Panc1 (cell line): Measurements from ENCODE around the gene RAPGEF3. TPM values are rescaled to one million over a fixed set of nuclear protein-coding genes. Genes with fewer than 3 reads are reported as not detected.

Experiments used
- ATAC-seq: fragments of 200-7000 bp; cut with Tn5 transposase; 2 replicates; pipeline ENCODE4 v1.9.1; 2020; ENCODE audit warnings: mild to moderate bottlenecking, moderate library complexity
- BruUV-seq: library from RNA; stranded (reverse); fragments of 400-500 nt; replicated peaks from 2 replicates; lab custom pipeline; 2021; lab: Mats Ljungman, UMichigan
- CTCF ChIA-PET: fragments of 300-600 bp; sonication (Branson Sonifier 250); formaldehyde crosslinking; loops from one replicate; lab custom pipeline; 2022; ENCODE audit warnings: antibody characterized with exemption; lab: Charles Lee
- POLR2A ChIA-PET: fragments of 300-600 bp; sonication (Branson Sonifier 250); formaldehyde crosslinking; loops from one replicate; lab custom pipeline; 2022; ENCODE audit warnings: antibody characterized with exemption; lab: Charles Lee
- DNase-seq: peaks from one replicate; pipeline ENCODE4 v3.0.0-alpha.2; 2010; ENCODE audit warnings: low read depth, low spot score
- H3K27ac ChIP-seq: 2 replicates; pipeline ENCODE4 v1.5.1; 2011; ENCODE audit warnings: mild to moderate bottlenecking, low read length, inconsistent platforms
- H3K27me3 ChIP-seq: fragments of 200-500 bp; sonication (Bioruptor generic); 2 replicates; pipeline ENCODE4 v1.6.0; 2014; ENCODE audit warnings: low read length, inconsistent platforms; ENCODE audit not compliant: control insufficient read depth, insufficient read depth
- H3K36me3 ChIP-seq: fragments of 200-500 bp; sonication (Bioruptor generic); 2 replicates; pipeline ENCODE4 v1.5.1; 2014; ENCODE audit warnings: inconsistent platforms, mild to moderate bottlenecking, low read length, moderate library complexity; ENCODE audit not compliant: control insufficient read depth, insufficient read depth
- H3K4me1 ChIP-seq: 2 replicates; pipeline ENCODE4 v1.5.1; 2011; ENCODE audit warnings: inconsistent platforms, mild to moderate bottlenecking, low read length, moderate library complexity; ENCODE audit not compliant: control insufficient read depth, insufficient read depth
- H3K4me3 ChIP-seq, 2 experiments: 2 replicates each; pipeline ENCODE4 v1.5.1; 2011 to 2012; ENCODE audit warnings: low read depth in 2 of 2, low read length in 2 of 2, mild to moderate bottlenecking in 2 of 2, inconsistent platforms in 1 of 2, moderate library complexity in 1 of 2
- H3K9me3 ChIP-seq: fragments of 200-500 bp; sonication (Bioruptor generic); 2 replicates; pipeline ENCODE4 v1.5.1; 2014; ENCODE audit warnings: low read depth, mild to moderate bottlenecking, inconsistent platforms, low read length, moderate library complexity; ENCODE audit not compliant: control insufficient read depth, insufficient read depth
- CTCF ChIP-seq: fragments of 450-650 bp; IDR thresholded peaks from 2 replicates; pipeline ENCODE4 v1.5.1; 2017; ENCODE audit warnings: mild to moderate bottlenecking
- POLR2AphosphoS5 ChIP-seq: IDR thresholded peaks from 2 replicates; pipeline ENCODE4 v1.6.1; 2012; ENCODE audit warnings: mild to moderate bottlenecking, low read depth, low read length, moderate library complexity
- REST ChIP-seq, 2 experiments: IDR thresholded peaks; 2 replicates each; pipeline ENCODE4 v1.6.1; 2011 to 2012; ENCODE audit warnings: low read depth in 2 of 2, control low read depth in 1 of 2, low read length in 1 of 2, mild to moderate bottlenecking in 1 of 2, moderate library complexity in 1 of 2; ENCODE audit not compliant: insufficient read depth in 1 of 2
- SIN3A ChIP-seq: IDR thresholded peaks from 2 replicates; pipeline ENCODE4 v1.6.1; 2012; ENCODE audit warnings: low read depth, mild to moderate bottlenecking, low read length, moderate library complexity, borderline replicate concordance; ENCODE audit not compliant: insufficient read depth
- TCF7L2 ChIP-seq: IDR thresholded peaks from 2 replicates; pipeline ENCODE4 v1.6.1; 2011; ENCODE audit warnings: mild to moderate bottlenecking, low read depth, low read length, inconsistent platforms
- in situ Hi-C: cut with HindIII; loops from 2 replicates; pipeline ENCODE4 v1.10.0; 2016; ENCODE audit warnings: low sequenced_read_pairs, low pct_unique_long_range_greater_than_20kb
- intact Hi-C: fragments of 100-400 bp; cut with micrococcal nuclease; formaldehyde crosslinking; loops from one replicate; pipeline ENCODE4 v1.10.0; 2022; ENCODE audit not compliant: unreplicated experiment
- total RNA-seq: library from RNA; stranded (reverse); gene quantifications from one replicate; pipeline ENCODE4 v1.2.1, GENCODE V29; 2021; ENCODE audit not compliant: unreplicated experiment

The RAPGEF3 gene
- total RNA-seq, 1 experiment from 2014 or later = 5.8 TPM

- TF ChIP-seq SIN3A (no peak), CTCF (no peak)
- intact Hi-C loops = no loop called here
- no peak overlapping the region for H3K4me3 ChIP-seq
- ChIA-PET POLR2A (interaction anchor here (0.6 kb wide), 1 partner anchor 380 kb away, joined by 3 read pairs; no protein-coding TSS in a partner anchor), CTCF (interaction anchor here (0.7 to 2.1 kb wide), 4 partner anchors 11 to 138 kb away, joined by 3 to 11 read pairs (median 5); no protein-coding TSS in a partner anchor)
- no peaks in the 10 kb centered on the region for H3K27me3 ChIP-seq
- BruUV-seq = no TSS peak
- no peaks in the 10 kb centered on the region; the same call in 1 of the 2 replicates for H3K36me3 ChIP-seq
- H3K4me1 ChIP-seq = peaks cover 34% of the 10 kb centered on the region
- DNase-seq (no peak), ATAC-seq (no peak)
- H3K9me3 ChIP-seq = no peaks in the 10 kb centered on the region
- no peak overlapping the region for H3K27ac ChIP-seq
- in situ Hi-C loops = no loop called here
These were observed 43.2 kb upstream of the RAPGEF3 start for GRCh38 chr12:47801904-47802246.

GRCh38 chr12:47801170-47801903 lies 42.7 kb upstream of the RAPGEF3 start:
- ChIA-PET CTCF (interaction anchor here (1.1 to 2.1 kb wide), 3 partner anchors 12 to 36 kb away, joined by 3 to 11 read pairs (median 7); no protein-coding TSS in a partner anchor), POLR2A (no interaction called here)
- H3K36me3 ChIP-seq = no peaks in the 10 kb centered on the region; the same call in 1 of the 2 replicates
- no peaks in the 10 kb centered on the region for H3K9me3 ChIP-seq
- intact Hi-C loops (no loop called here), in situ Hi-C loops (no loop called here)
- H3K27me3 ChIP-seq = no peaks in the 10 kb centered on the region
- ATAC-seq (no peak), DNase-seq (no peak)
- BruUV-seq = no TSS peak
- H3K27ac ChIP-seq = 0 out of 2 replicates have a peak overlapping the region, but pooled peaks have one; percentile 1
- no peak for TF ChIP-seq TCF7L2
- TF ChIP-seq SIN3A = no peak
- TF ChIP-seq REST (IDR thresholded peaks at IDR 0.05; ENCODE audit: insufficient read depth in 1 of 2, low read depth in 2 of 2, low read length in 1 of 2) = no peak
- TF ChIP-seq CTCF = no peak
- TF ChIP-seq POLR2AphosphoS5 = no peak
- no peak overlapping the region for H3K4me3 ChIP-seq
- peaks cover 34% of the 10 kb centered on the region for H3K4me1 ChIP-seq
